ENCODE measurements around the gene MDM2. TPM values are rescaled to one million over a fixed set of nuclear protein-coding genes. Genes with fewer than 3 reads are reported as not detected.

The MDM2 gene
- total RNA-seq, 1 donor from 2014 or later = 160 TPM

- Mint-ChIP-seq H3K27me3 (ENCODE audit: low read depth) (no peaks in the 10 kb centered on the region), H3K27ac (ENCODE audit: unreplicated experiment) (no peak overlapping the region), H3K9me3 (ENCODE audit: low read depth) (no peaks in the 10 kb centered on the region), H3K36me3 (ENCODE audit: low read depth) (peaks cover 19% of the 10 kb centered on the region), H3K4me3 (ENCODE audit: unreplicated experiment) (no peak overlapping the region), H3K4me1 (ENCODE audit: low read depth) (peaks cover 4% of the 10 kb centered on the region)
- DNase-seq (ENCODE audit: low spot score) = no peak
- no peak for TF ChIP-seq CTCF (IDR thresholded peaks at IDR 0.05)
These were observed 45.3 kb upstream of the MDM2 start for GRCh38 chr12:68762691-68763090.

- H3K27me3 Mint-ChIP-seq (ENCODE audit: low read depth) = no peaks in the 10 kb centered on the region
- no peak for TF ChIP-seq CTCF (IDR thresholded peaks at IDR 0.05)
- no peaks in the 10 kb centered on the region for H3K4me1 Mint-ChIP-seq (ENCODE audit: low read depth)
- no peak overlapping the region for H3K4me3 Mint-ChIP-seq (ENCODE audit: unreplicated experiment)
- DNase-seq (ENCODE audit: low spot score) = no peak
- H3K36me3 Mint-ChIP-seq (ENCODE audit: low read depth) = peaks cover 12% of the 10 kb centered on the region
- no peak overlapping the region for H3K27ac Mint-ChIP-seq (ENCODE audit: unreplicated experiment)
- H3K9me3 Mint-ChIP-seq (ENCODE audit: low read depth) = no peaks in the 10 kb centered on the region
These were observed 42.3 kb upstream of the MDM2 start for GRCh38 chr12:68765696-68766095.

- Mint-ChIP-seq H3K36me3 (ENCODE audit: low read depth) (peaks cover 8% of the 10 kb centered on the region), H3K27me3 (ENCODE audit: low read depth) (no peaks in the 10 kb centered on the region), H3K9me3 (ENCODE audit: low read depth) (no peaks in the 10 kb centered on the region), H3K4me3 (ENCODE audit: unreplicated experiment) (no peak overlapping the region), H3K27ac (ENCODE audit: unreplicated experiment) (no peak overlapping the region), H3K4me1 (ENCODE audit: low read depth) (no peaks in the 10 kb centered on the region)
- DNase-seq (ENCODE audit: low spot score) = no peak
- no peak for TF ChIP-seq CTCF (IDR thresholded peaks at IDR 0.05)
These were observed 41.3 kb upstream of the MDM2 start for GRCh38 chr12:68766646-68767045.

GRCh38 chr12:68767191-68767590 is 40.8 kb upstream of the MDM2 start:
- H3K9me3 Mint-ChIP-seq (ENCODE audit: low read depth) = no peaks in the 10 kb centered on the region
- no peaks in the 10 kb centered on the region for H3K4me1 Mint-ChIP-seq (ENCODE audit: low read depth)
- no peak overlapping the region for H3K27ac Mint-ChIP-seq (ENCODE audit: unreplicated experiment)
- peaks cover 7% of the 10 kb centered on the region for H3K36me3 Mint-ChIP-seq (ENCODE audit: low read depth)
- no peaks in the 10 kb centered on the region for H3K27me3 Mint-ChIP-seq (ENCODE audit: low read depth)
- no peak overlapping the region for H3K4me3 Mint-ChIP-seq (ENCODE audit: unreplicated experiment)
- no peak for TF ChIP-seq CTCF (IDR thresholded peaks at IDR 0.05)
- no peak for DNase-seq (ENCODE audit: low spot score)

- no peak overlapping the region for H3K27ac Mint-ChIP-seq (ENCODE audit: unreplicated experiment)
- no peaks in the 10 kb centered on the region for H3K27me3 Mint-ChIP-seq (ENCODE audit: low read depth)
- no peak overlapping the region for H3K4me3 Mint-ChIP-seq (ENCODE audit: unreplicated experiment)
- H3K36me3 Mint-ChIP-seq (ENCODE audit: low read depth) = peaks cover 7% of the 10 kb centered on the region
- no peaks in the 10 kb centered on the region for H3K4me1 Mint-ChIP-seq (ENCODE audit: low read depth)
- DNase-seq (ENCODE audit: low spot score) = no peak
- TF ChIP-seq CTCF (IDR thresholded peaks at IDR 0.05) = no peak
- H3K9me3 Mint-ChIP-seq (ENCODE audit: low read depth) = no peaks in the 10 kb centered on the region
These were observed 39.5 kb upstream of the MDM2 start for GRCh38 chr12:68768431-68768939.

All from chondrocyte (in vitro differentiated cells).